ENCODE data around the gene TOM1L2.
A peak's percentile ranks its signal among the peaks of the same experiment; 100 is the strongest.

The TOM1L2 gene

GRCh38 chr17:17844500-17844899, 127.7 kb downstream of the TOM1L2 start:
- DNase-seq: no peak

- DNase-seq: no peak
Measured at GRCh38 chr17:17844079-17844478, 128.1 kb downstream of the TOM1L2 start.

GRCh38 chr17:17843096-17843495, 129.1 kb downstream of the TOM1L2 start:
- DNase-seq: no peak

GRCh38 chr17:17842111-17842876, 129.9 kb downstream of the TOM1L2 start:
- no peak for DNase-seq

- DNase-seq: peak; percentile 80
Measured at GRCh38 chr17:17841601-17842025, 130.6 kb downstream of the TOM1L2 start.

- peak; percentile 44 for DNase-seq
Measured at GRCh38 chr17:17840751-17841591, 131.2 kb downstream of the TOM1L2 start.

GRCh38 chr17:17839791-17840707, 132.2 kb downstream of the TOM1L2 start:
- DNase-seq: peak; percentile 84

- DNase-seq: peak; percentile 29
Measured at GRCh38 chr17:17837966-17838962, 133.9 kb downstream of the TOM1L2 start.

- DNase-seq: no peak
Measured at GRCh38 chr17:17837380-17837821, 134.8 kb downstream of the TOM1L2 start.

GRCh38 chr17:17836818-17837379, 135.3 kb downstream of the TOM1L2 start, which contains the start of gene SREBF1:
Gene SREBF1 (minus strand): TSS chr17:17836986. CDS start chr17:17836817, 169 bp downstream.
- DNase-seq: no peak

GRCh38 chr17:17836250-17836817, 135.9 kb downstream of the TOM1L2 start:
- peak; percentile 48 for DNase-seq

- DNase-seq: no peak
Measured at GRCh38 chr17:17835415-17836249, 136.6 kb downstream of the TOM1L2 start.

- DNase-seq: no peak
Measured at GRCh38 chr17:17834974-17835373, 137.2 kb downstream of the TOM1L2 start.

- DNase-seq: no peak
Measured at GRCh38 chr17:17833658-17834357, 138.4 kb downstream of the TOM1L2 start.

GRCh38 chr17:17832032-17832363, 140.2 kb downstream of the TOM1L2 start:
- no peak for DNase-seq

- no peak for DNase-seq
Measured at GRCh38 chr17:17831208-17832031, 140.8 kb downstream of the TOM1L2 start.

- no peak for DNase-seq
Measured at GRCh38 chr17:17830740-17831207, 141.4 kb downstream of the TOM1L2 start.

GRCh38 chr17:17830269-17830567, 142.0 kb downstream of the TOM1L2 start:
- no peak for DNase-seq
